ENCODE data around the gene GPR152.
A peak's percentile ranks its signal among the peaks of the same experiment; 100 is the strongest.

GPR152 gene

DNA sequence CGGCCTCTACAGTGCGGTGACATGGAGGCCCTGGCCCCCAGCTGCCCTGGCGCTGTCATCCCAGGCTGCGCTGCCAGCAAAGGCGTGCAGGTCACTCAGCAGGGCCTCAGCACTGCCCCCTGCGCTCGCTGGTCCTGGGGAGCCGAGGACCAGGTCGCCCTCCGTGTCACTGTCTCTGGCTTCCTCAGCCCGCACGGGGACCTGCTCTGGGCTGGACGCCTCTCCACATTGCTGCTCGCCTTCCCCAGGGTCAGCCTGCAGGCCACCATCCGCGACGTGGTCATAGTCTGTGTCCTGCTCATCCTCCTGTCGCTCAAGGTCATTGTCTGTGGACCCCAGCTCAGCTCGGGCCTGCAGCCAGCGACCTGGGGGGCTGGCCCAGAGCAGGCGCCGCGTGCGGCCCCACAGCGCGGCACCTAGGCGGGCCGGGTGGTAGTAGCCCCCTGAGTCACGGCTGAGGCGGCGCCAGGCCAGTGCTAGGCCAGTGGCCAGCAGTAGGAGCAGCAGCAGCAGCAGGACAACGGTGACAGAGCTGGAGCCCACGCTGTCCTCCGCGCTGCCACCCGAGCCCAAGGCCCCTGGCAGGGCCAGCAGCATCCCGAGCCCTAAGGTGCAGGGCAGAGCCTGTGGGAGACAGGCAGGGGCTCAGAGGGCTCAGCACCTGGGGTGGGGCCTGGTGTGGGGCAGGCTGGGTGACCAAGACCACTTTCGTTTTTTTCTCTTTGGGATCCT, 16.6 kb downstream of the GPR152 start:
- Histone ChIP-seq H3K36me3 (ENCODE audit: control insufficient read depth in 1 of 2, insufficient read depth in 2 of 2, low read length in 2 of 2) (peaks cover 11 to 87% of the 10 kb centered on the region in 2 donors), H3K9me3 (ENCODE audit: control insufficient read depth in 1 of 2, low read length in 2 of 2) (no peaks in the 10 kb centered on the region), H3K4me3 (ENCODE audit: low read depth in 1 of 2, low read length in 2 of 2) (no peak overlapping the region), H3K27me3 (ENCODE audit: low read depth, low read length) (no peaks in the 10 kb centered on the region), H3K27ac (ENCODE audit: low read length) (no peak overlapping the region), H3K4me1 (ENCODE audit: control insufficient read depth in 1 of 2, insufficient read depth in 2 of 2, low read length in 2 of 2) (peaks cover 0 to 4% of the 10 kb centered on the region in 2 donors)

DNA sequence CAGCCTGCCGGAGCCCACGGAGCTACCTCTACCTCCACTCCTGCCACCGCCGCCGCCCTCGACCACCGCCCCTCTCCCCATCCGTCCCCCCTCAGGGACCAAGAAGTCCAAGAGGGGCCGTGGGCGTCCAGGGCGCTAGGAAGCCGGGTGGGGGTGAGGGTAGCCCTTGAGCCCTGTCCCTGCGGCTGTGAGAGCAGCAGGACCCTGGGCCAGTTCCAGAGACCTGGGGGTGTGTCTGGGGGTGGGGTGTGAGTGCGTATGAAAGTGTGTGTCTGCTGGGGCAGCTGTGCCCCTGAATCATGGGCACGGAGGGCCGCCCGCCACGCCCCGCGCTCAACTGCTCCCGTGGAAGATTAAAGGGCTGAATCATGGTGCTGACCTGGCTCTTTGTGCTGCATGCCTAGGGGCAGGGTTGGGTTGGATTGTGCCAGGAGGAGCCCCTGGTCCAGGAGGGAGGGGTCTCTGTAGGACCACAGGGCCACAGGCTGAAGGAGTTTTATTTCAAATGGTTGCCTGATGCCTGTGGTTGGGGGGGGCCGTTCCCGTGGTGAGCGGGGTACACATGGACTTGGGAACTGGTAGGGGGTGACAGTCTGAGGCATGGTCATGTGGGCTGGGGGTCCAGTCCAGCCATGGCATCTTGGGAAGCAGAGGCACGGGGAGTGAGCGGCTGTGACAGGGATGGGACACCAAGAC, 17.4 kb downstream of the GPR152 start:
- peaks cover 0 to 4% of the 10 kb centered on the region in 2 donors for H3K4me1 ChIP-seq (ENCODE audit: control insufficient read depth in 1 of 2, insufficient read depth in 2 of 2, low read length in 2 of 2)
- H3K36me3 ChIP-seq (ENCODE audit: control insufficient read depth in 1 of 2, insufficient read depth in 2 of 2, low read length in 2 of 2) = peaks cover 11 to 80% of the 10 kb centered on the region in 2 donors
- H3K27me3 ChIP-seq (ENCODE audit: low read depth, low read length) = no peaks in the 10 kb centered on the region
- no peak overlapping the region for H3K4me3 ChIP-seq (ENCODE audit: low read depth in 1 of 2, low read length in 2 of 2)
- H3K9me3 ChIP-seq (ENCODE audit: control insufficient read depth in 1 of 2, low read length in 2 of 2) = no peaks in the 10 kb centered on the region
- no peak overlapping the region for H3K27ac ChIP-seq (ENCODE audit: low read length)

DNA sequence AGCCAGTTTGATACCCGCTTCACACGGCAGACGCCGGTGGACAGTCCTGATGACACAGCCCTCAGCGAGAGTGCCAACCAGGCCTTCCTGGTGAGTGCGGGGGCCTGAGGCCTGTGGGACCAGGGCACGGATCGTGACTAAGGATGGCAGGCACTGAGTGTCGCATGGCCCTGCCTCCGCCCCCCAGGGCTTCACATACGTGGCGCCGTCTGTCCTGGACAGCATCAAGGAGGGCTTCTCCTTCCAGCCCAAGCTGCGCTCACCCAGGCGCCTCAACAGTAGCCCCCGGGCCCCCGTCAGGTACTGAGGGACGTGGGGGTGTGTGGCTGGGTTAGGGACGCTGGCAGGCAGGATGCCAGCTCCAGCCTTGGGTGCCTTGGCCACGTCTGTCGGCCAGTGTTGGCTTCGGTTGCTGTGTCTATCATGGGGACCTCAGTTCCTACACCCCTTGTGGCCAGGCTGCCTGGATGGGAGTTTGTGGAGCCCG, 18.1 kb downstream of the GPR152 start:
- peaks cover 11 to 73% of the 10 kb centered on the region in 2 donors for H3K36me3 ChIP-seq (ENCODE audit: control insufficient read depth in 1 of 2, insufficient read depth in 2 of 2, low read length in 2 of 2)
- H3K9me3 ChIP-seq (ENCODE audit: control insufficient read depth in 1 of 2, low read length in 2 of 2) = no peaks in the 10 kb centered on the region
- no peak overlapping the region for H3K4me3 ChIP-seq (ENCODE audit: low read depth in 1 of 2, low read length in 2 of 2)
- H3K27ac ChIP-seq (ENCODE audit: low read length) = no peak overlapping the region
- H3K4me1 ChIP-seq (ENCODE audit: control insufficient read depth in 1 of 2, insufficient read depth in 2 of 2, low read length in 2 of 2) = peaks cover 0 to 7% of the 10 kb centered on the region in 2 donors
- no peaks in the 10 kb centered on the region for H3K27me3 ChIP-seq (ENCODE audit: low read depth, low read length)

DNA sequence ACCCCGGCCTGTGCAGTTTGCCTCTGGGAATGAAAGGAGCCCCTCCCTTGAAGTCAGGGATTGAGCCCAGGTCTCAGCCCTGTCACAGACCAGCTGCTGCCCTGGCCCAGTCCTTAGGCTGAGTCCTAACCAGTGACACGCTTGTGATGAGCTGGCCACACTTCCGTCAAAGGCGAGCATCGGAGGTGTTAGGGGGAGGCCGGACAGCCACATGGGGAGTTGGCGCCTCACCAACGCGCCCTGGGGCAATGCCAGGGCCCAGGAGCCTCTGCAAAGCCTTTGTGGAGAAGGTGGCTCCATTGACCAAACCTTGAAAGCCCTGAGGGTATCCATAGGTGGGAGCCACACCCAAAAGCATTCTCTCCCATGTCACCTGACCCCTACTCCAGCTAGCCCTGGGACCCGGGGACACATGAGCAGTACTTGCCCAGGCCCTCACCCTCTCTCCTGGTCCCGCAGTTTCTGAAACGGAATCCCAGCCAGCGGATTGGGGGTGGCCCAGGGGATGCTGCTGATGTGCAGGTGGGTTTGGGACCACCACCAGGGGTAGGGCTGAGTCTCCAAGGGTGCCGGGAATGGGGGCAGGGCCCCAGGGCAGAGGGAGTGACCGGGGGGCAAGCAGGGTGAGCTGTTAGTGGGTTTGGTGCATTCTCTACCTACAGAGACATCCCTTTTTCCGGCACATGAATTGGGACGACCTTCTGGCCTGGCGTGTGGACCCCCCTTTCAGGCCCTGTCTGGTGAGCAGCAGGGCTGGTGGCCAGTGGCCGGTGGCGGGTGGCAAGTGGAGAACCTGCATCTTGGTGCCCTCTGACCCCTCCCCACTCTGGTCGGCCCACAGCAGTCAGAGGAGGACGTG, 18.8 kb downstream of the GPR152 start:
- Histone ChIP-seq H3K27ac (ENCODE audit: low read length) (no peak overlapping the region), H3K27me3 (ENCODE audit: low read depth, low read length) (no peaks in the 10 kb centered on the region), H3K4me1 (ENCODE audit: control insufficient read depth in 1 of 2, insufficient read depth in 2 of 2, low read length in 2 of 2) (peaks cover 0 to 11% of the 10 kb centered on the region in 2 donors), H3K9me3 (ENCODE audit: control insufficient read depth in 1 of 2, low read length in 2 of 2) (no peaks in the 10 kb centered on the region), H3K4me3 (ENCODE audit: low read depth in 1 of 2, low read length in 2 of 2) (no peak overlapping the region), H3K36me3 (ENCODE audit: control insufficient read depth in 1 of 2, insufficient read depth in 2 of 2, low read length in 2 of 2) (peaks cover 11 to 67% of the 10 kb centered on the region in 2 donors)

DNA sequence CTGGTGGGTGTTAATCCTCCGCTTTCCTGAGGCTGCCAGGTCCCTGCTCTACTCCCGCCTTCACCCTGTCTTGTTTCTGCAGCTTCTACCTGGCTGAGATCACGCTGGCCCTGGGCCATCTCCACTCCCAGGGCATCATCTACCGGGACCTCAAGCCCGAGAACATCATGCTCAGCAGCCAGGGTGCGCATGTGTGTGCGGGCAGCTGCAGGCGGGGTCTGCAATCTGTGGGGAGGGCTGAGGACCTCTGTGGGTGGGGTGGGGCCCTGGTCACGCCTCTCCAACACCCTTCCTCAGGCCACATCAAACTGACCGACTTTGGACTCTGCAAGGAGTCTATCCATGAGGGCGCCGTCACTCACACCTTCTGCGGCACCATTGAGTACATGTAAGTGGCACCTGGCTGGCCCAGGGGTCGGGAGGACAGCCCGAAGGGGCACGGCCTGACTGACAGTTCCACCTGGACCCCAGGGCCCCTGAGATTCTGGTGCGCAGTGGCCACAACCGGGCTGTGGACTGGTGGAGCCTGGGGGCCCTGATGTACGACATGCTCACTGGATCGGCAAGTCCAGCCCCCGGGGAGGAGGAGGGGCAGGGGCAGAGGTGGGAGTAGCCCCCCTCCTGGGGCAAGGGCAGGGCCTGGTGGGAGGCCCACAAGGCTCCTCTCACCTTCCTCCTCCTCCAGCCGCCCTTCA, 19.7 kb downstream of the GPR152 start:
- no peak overlapping the region for H3K4me3 ChIP-seq (ENCODE audit: low read depth in 1 of 2, low read length in 2 of 2)
- no peaks in the 10 kb centered on the region for H3K9me3 ChIP-seq (ENCODE audit: control insufficient read depth in 1 of 2, low read length in 2 of 2)
- H3K27ac ChIP-seq (ENCODE audit: low read length) = no peak overlapping the region
- H3K4me1 ChIP-seq (ENCODE audit: control insufficient read depth in 1 of 2, insufficient read depth in 2 of 2, low read length in 2 of 2) = peaks cover 0 to 15% of the 10 kb centered on the region in 2 donors
- no peaks in the 10 kb centered on the region for H3K27me3 ChIP-seq (ENCODE audit: low read depth, low read length)
- H3K36me3 ChIP-seq (ENCODE audit: control insufficient read depth in 1 of 2, insufficient read depth in 2 of 2, low read length in 2 of 2) = peaks cover 11 to 58% of the 10 kb centered on the region in 2 donors

DNA sequence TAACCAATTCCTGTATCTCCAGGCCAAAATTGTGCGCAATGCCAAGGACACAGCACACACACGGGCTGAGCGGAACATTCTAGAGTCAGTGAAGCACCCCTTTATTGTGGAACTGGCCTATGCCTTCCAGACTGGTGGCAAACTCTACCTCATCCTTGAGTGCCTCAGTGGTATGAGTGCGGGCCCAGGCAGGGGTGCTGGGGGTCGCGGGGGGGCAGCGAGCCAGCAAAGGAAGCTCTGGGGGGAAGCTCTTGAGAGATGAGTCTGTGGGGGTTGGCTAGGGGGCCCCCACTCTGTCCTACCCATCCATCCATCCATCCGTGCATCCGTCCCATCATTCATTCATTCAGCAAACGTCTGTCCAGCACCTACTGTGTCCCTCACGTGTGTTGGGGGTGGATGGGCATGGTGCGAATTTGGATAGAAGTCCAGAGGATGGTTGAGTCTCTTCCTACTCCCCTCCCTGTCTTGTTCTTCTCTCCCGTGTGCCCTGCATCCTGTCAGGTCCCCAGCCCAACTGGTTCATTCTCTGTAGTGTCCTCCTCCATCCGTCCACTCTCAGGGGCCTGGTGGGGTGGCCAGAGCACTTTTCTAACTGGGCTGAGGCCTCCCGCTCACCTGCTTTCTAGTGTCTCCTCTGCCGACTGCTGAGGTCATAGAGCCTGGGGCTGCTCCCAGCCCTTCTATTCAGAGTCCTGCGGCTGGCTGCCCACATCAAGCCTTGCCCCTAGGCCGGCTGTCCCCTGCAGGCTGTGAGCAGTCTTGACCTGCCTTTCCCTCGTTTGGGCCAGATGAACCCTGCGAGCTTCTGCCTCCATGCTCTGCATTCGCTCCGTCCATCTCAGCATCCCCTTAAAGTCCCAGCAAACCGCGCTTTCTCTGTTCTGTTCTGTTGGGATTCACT, 20.9 kb downstream of the GPR152 start:
- Histone ChIP-seq H3K4me1 (ENCODE audit: control insufficient read depth in 1 of 2, insufficient read depth in 2 of 2, low read length in 2 of 2) (peaks cover 0 to 21% of the 10 kb centered on the region in 2 donors), H3K4me3 (ENCODE audit: low read depth in 1 of 2, low read length in 2 of 2) (no peak overlapping the region), H3K36me3 (ENCODE audit: control insufficient read depth in 1 of 2, insufficient read depth in 2 of 2, low read length in 2 of 2) (peaks cover 11 to 51% of the 10 kb centered on the region in 2 donors), H3K27ac (ENCODE audit: low read length) (no peak overlapping the region), H3K9me3 (ENCODE audit: control insufficient read depth in 1 of 2, low read length in 2 of 2) (no peaks in the 10 kb centered on the region), H3K27me3 (ENCODE audit: low read depth, low read length) (no peaks in the 10 kb centered on the region)

DNA sequence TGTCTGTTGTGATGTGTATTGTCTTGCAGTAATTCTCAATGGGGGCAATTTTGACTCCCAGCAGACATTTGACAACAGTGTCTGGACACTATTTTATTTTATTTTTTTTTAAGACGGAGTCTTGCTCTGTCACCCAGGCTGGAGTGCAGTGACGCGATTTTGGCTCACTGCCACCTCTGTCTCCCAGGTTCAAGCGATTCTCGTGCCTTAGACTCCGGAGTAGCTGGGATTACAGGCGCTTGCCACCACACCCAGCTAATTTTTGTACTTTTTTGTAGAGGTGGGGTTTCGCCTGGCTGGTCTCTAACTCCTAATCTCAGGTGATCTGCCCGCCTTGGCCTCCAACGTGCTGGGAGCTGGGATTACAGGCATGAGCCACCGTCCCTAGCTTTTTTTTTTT, 22.8 kb downstream of the GPR152 start:
- Histone ChIP-seq H3K4me3 (ENCODE audit: low read depth in 1 of 2, low read length in 2 of 2) (peak overlapping the region; percentile 94 to 98), H3K9me3 (ENCODE audit: control insufficient read depth in 1 of 2, low read length in 2 of 2) (no peaks in the 10 kb centered on the region), H3K27me3 (ENCODE audit: low read depth, low read length) (no peaks in the 10 kb centered on the region), H3K27ac (ENCODE audit: low read length) (peak overlapping the region; percentile 93), H3K36me3 (ENCODE audit: control insufficient read depth in 1 of 2, insufficient read depth in 2 of 2, low read length in 2 of 2) (peaks cover 11 to 38% of the 10 kb centered on the region in 2 donors), H3K4me1 (ENCODE audit: control insufficient read depth in 1 of 2, insufficient read depth in 2 of 2, low read length in 2 of 2) (peaks cover 0 to 21% of the 10 kb centered on the region in 2 donors)

DNA sequence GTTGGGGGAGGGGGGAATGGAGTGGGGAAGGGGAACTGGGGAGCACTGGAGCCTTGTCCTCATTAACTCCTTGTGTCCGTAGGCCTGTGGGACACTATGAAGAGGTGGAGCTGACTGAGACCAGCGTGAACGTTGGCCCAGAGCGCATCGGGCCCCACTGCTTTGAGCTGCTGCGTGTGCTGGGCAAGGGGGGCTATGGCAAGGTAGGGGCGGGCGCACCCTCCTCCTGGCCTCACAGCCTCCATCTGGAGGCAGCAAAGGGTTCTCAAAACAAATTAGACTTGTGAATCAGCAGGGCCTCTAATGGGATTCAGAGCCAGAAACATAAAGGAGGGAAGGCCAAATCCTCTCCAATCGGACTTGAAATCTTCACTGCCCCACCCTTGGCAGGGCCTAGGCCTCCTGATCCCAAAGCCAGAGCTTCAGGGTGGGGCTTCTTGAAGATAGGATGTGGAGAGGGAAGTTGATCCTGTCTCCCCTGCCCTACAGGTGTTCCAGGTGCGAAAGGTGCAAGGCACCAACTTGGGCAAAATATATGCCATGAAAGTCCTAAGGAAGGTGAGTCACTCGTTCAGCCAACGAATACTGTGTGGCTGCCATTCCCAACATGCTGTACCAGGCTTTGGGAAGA, 23.4 kb downstream of the GPR152 start:
- H3K4me1 ChIP-seq (ENCODE audit: control insufficient read depth in 1 of 2, insufficient read depth in 2 of 2, low read length in 2 of 2) = peaks cover 0 to 21% of the 10 kb centered on the region in 2 donors
- H3K27me3 ChIP-seq (ENCODE audit: low read depth, low read length) = no peaks in the 10 kb centered on the region
- peak overlapping the region; percentile 94 to 98 for H3K4me3 ChIP-seq (ENCODE audit: low read depth in 1 of 2, low read length in 2 of 2)
- peaks cover 11 to 32% of the 10 kb centered on the region in 2 donors for H3K36me3 ChIP-seq (ENCODE audit: control insufficient read depth in 1 of 2, insufficient read depth in 2 of 2, low read length in 2 of 2)
- peak overlapping the region; percentile 93 for H3K27ac ChIP-seq (ENCODE audit: low read length)
- H3K9me3 ChIP-seq (ENCODE audit: control insufficient read depth in 1 of 2, low read length in 2 of 2) = no peaks in the 10 kb centered on the region

DNA sequence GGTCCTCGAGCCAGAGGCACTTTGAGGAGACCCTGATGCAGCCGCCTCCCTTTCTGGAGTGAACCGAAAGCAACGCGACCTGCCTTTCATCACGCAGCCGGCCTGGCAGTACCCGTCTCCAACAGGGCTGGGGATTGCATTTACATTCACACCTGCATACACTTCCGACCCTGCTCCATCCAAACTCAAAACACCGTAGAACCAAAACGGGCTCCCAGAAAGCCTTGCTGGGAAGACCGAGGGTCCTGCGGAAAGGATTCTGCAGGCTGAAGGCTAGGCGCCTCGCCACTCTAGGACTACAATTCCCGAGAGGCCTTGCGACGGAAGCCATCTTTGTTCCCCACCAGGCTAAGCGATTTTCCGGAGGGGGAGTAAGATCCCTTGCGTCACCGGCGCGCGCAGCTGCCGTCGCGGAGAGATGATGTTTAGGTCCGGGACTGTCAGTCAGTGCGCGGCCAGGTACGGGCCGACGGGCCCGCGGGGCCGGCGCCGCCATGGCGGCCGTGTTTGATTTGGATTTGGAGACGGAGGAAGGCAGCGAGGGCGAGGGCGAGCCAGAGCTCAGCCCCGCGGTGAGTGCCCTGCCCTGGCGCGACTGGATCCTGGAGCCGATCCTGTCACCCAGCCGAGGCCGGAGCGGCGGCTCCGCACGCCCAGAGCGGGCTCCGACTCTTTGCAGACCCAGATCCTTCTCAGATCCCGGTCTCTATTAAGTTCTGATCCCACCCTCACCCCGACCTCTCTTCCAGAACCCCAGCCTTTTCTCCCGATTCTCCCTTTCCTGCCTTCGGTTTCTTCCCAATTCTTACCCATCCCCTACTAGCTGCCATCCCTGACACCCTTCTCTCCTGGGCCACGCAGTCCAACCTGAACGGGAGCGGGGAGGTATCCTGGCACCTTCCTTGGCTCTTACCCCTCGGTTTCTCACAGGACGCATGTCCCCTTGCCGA, 24.2 kb downstream of the GPR152 start, which contains the start of gene RPS6KB2:
RPS6KB2 (plus strand) TSS at position 443 of the 950 bp plus-strand sequence; CDS start at position 495, 52 bp downstream.
- Histone ChIP-seq H3K9me3 (ENCODE audit: control insufficient read depth in 1 of 2, low read length in 2 of 2) (no peaks in the 10 kb centered on the region), H3K4me1 (ENCODE audit: control insufficient read depth in 1 of 2, insufficient read depth in 2 of 2, low read length in 2 of 2) (peaks cover 0 to 21% of the 10 kb centered on the region in 2 donors), H3K27me3 (ENCODE audit: low read depth, low read length) (no peaks in the 10 kb centered on the region), H3K36me3 (ENCODE audit: control insufficient read depth in 1 of 2, insufficient read depth in 2 of 2, low read length in 2 of 2) (peaks cover 7 to 24% of the 10 kb centered on the region in 2 donors), H3K4me3 (ENCODE audit: low read depth in 1 of 2, low read length in 2 of 2) (peak within 1 kb of the TSS; percentile 94 to 98), H3K27ac (ENCODE audit: low read length) (peak within 1 kb of the TSS; percentile 93)

Measured in muscle layer of duodenum (tissue), 2 donors.